Activated effector memory CD4-positive, alpha-beta T cell treated with Interleukin-2 at 50 U/mL for 16 hours (primary cell): ENCODE results near the gene DNAJC5.
"Not testable (repeated sequence)": the region's sequence is repeated elsewhere in the genome, so short reads cannot be mapped to it uniquely, and the experiment has no call there.

Experiments
- DNase-seq: peaks from one replicate; pipeline ENCODE4 v3.0.0-alpha.2; 2020

DNAJC5 gene

DNA sequence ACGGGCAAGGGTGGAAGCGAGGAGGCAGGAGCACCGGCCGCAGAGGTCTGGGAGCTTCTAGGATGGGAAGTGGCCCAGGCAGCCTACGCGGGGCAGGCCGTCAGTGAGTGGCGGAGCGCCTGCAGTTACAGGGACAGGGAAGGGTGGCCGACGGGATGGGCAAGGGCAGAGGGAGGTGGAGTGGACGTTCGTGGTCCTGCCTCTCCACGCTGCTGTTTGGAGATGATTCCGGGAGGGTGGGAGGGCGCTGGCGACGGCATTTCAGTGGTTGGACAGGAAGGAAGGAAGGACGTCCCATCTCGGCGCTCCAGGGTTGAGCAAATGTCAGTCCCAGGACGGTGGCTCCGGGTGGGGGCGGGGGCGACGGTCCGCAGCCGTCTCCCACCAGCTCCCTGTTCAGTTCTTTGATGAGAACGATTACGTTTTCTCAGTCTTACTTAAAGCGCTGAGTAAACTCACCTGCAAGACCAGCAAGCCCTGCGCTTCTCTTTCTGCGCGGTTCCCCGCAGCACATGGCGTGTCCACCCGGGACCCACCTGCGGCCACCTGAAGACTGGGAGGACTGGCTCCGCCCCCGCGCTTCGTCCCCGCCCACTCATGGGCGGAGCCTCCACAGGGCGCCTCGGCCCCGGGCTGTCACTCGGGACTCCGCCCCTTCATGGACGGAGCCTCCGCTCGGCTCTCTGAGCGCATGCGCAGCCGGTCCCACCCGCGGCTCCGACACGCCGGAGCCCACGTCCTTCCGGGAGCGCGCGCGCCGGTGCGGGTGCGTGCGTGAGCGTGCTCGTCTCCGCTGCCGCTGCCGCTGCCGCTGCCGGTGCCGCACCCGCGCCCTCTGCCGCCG lies at the start of gene DNAJC5:
Gene DNAJC5 (plus strand): TSS at position 769 of the 844 bp plus-strand sequence. CDS start 33,220 bp downstream, outside the sequence.
- peak; percentile 95 for DNase-seq

DNA sequence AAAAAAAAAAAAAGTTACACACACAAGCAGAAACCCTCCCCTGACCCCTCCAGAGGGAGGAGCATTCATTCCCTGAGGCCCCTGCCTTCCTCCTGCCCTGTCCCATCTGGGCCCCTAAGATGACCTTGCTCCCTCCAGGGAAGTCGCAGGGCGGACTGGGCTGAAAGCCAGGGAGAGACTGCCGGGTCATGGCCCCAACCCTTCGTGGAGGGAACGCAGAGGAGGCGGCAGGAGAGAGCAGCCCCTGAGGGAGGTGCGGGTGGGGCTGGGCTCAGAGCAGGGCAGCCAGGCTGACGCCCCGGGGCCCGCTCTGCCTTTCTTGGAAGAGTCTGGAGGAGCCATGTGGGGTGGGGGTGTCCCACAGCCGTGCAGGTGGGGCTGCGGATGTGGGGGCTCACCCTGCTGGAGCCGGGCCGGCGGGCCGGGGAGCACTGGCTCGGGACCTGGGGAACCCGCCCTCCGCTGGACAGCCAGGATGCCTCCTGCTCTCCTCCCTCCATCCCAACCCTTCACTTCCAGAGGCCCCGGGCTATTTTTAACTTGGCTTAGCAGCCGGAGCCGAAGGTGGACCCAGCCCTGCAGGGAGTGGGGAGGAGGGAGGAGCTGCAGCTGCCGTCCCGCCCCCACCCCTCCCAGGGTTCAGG lies 48.7 kb upstream of the DNAJC5 start:
- no peak for DNase-seq

DNA sequence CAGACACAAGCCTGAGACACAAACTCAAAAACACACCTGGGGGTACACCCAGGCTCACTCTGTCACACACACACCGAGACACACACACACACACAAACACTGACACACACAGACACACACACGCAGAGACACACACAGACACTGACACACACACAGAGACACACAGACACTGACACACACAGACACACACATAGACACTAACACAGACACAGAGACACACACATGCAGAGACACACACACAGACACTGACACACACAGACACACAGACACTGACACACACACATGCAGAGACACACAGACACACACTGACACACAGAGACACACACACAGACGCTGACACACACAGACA lies 48.1 kb upstream of the DNAJC5 start:
- no peak for DNase-seq

GRCh38 chr20:63847237-63848002 lies 47.5 kb upstream of the DNAJC5 start:
- no peak for DNase-seq

DNA sequence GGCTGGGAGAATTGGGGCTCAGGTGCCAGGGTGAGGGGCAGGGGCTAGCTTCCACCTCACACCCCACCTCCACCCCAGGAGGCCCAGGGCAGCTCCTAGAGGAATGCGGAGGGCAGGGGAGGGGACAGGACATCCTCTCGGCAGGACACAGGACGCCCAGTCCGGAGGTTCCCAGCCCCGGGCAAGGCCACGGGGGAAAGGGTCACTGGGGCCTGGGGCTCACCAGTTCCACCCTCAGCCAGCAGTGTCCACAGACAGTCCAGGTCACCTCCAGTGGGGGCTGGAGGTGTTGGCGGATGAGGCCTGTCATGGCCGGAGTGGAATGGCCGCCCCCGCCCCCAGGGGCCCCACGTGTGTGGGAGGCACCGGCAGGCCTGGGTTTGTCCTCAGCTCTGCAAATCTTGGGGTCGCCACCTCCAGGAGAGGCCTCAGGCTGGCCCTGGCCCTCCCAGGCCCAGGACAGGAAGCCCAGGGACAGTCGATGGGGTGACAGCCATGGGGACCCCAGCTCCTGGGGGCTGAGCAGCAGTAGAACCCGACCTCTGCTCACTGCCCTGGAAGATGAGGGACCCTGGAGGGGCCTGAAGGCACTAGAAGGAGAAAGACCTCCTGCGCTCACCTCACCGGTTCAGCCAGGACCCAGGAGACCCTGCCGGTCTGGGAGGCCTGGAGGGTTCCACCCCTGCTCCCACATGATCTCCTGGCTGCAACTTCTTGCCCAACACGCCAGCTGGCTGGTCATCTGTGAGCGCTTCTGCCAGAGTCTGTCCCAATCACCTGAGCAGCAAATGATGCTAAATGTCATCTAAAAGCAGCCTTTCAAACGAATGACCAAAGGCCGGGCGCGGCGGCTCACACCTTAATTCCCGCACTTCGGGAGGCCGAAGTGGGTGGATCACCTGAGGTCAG lies 46.7 kb upstream of the DNAJC5 start:
- DNase-seq: no peak

- no peak for DNase-seq
These were observed 44.0 kb upstream of the DNAJC5 start for GRCh38 chr20:63850689-63851547.

DNA sequence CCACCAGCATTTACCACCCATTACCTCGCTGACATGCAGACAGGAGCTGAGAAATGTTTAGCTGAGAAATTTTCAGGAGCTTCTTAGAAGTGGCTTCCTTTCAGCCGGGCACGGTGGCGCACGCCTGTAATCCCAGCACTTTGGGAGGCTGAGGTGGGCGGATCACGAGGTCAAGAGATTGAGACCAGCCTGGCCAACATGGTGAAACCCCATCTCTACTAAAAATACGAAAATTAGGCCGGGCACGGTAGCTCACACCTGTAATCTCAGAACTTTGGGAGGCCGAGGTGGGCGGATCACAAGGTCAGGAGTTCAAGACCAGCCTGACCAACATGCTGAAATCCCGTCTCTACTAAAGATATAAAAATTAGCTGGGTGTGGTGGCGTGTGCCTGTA lies 43.4 kb upstream of the DNAJC5 start:
- DNase-seq: not testable (repeated sequence)

DNA sequence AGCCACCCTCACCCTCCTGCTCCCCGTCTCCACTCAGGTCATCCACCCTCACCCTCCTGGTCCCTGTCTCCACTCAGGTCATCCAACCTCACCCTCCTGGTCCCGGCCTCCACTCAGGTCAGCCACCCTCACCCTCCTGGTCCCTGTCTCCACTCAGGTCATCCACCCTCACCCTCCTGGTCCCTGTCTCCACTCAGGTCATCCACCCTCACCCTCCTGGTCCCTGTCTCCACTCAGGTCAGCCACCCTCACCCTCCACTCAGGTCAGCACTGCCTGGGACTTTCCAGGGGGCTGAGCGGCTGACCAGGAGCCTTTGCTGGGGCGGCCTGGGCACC lies 41.2 kb upstream of the DNAJC5 start:
- DNase-seq: not testable (repeated sequence)

- DNase-seq: no peak
These were observed 40.7 kb upstream of the DNAJC5 start for GRCh38 chr20:63854069-63854765.

- no peak for DNase-seq
These were observed 40.1 kb upstream of the DNAJC5 start for GRCh38 chr20:63854766-63855362.

DNA sequence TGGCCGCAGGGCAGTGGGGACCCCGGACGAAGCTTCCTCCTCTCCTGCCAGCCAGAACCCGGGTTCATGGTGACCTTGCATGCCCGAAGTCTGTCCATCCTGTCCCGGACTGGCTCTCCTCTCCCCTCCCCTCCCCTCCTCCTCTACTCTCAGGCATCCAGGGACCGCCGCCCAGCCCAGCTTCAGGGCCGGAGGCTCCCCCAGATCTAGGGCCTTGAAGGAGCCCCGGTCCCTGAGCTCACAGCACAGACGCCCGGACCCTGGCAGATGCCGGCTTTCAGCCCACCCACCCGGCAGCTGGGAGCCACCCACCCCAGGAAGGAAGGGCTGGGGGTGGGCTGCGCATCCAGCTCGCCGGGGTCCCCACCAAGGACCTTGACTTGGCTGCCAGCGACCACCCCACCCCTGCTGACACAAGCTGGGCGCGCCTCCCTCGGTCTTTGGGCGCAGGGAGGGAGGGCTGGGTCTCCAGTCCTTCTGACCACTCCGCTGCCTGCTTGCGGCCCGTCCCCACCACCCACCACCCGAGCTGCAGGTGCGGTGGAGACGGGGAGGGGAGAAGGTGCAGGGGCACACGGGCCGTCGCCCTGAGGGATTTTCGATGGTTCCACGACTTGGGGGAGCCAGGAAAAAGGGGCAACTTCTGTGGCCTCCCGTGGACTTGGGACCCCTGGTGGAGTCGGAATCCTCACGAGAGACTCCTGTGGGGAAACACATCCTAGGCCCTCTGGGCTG lies 39.4 kb upstream of the DNAJC5 start:
- DNase-seq: no peak

- no peak for DNase-seq
These were observed 38.8 kb upstream of the DNAJC5 start for GRCh38 chr20:63856098-63856511.

GRCh38 chr20:63857764-63858392 lies 37.0 kb upstream of the DNAJC5 start:
- DNase-seq: no peak

- DNase-seq: no peak
These were observed 36.3 kb upstream of the DNAJC5 start for GRCh38 chr20:63858393-63859165.

DNA sequence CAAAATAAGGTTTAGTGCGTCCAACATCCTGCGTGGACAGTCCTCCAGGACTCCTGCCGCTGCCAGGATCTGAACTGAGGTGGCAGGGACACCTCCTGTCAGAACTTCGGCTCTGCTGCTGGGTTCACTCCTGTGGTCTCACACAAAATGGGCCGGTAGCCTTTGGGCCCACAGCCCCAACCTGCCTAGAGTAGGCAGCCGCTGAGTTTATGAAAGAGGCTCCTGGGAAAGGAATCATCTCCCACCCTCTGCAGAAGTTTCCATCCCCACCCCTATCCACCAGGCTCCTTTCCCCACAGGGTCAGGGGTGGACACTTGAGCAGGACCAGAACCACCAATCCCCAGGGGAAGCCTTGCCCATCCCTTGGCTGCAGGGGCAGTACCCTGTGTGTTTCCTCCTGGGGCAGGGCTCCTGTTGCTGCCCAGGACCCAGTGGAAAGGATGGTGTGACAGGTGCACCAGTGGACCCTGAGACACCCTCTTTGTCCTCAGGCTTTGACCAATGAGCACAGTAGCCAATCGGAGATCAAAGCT lies 35.7 kb upstream of the DNAJC5 start:
- DNase-seq: no peak

- DNase-seq: no peak
These were observed 34.4 kb upstream of the DNAJC5 start for GRCh38 chr20:63860325-63861051.

- DNase-seq: no peak
These were observed 33.5 kb upstream of the DNAJC5 start, which contains the start of gene ABHD16B for GRCh38 chr20:63861365-63861934. TSS of gene ABHD16B (plus strand) at chr20:63861498. CDS start at chr20:63861541, 43 bp downstream.
